Upper lobe of left lung (tissue), 4 donors: Measurements from ENCODE around the gene PERP.

ENCODE experiments used
- CTCF ChIP-seq, 6 experiments: fragments of 450-650 bp in 4 of 6; fragments of 200-600 bp in 2 of 6; sonication (generic) in 2 of 6; IDR thresholded peaks; one replicate each; pipeline ENCODE4 v1.5.1; 2016 to 2019; ENCODE audit warnings: antibody characterized with exemption in 6 of 6
- EP300 ChIP-seq, 4 donors: sonication (generic); formaldehyde crosslinking; IDR thresholded peaks; one replicate each; pipeline ENCODE4 v1.5.1; 2017; ENCODE audit warnings: antibody characterized with exemption in 4 of 4, control low read depth in 2 of 4
- POLR2A ChIP-seq, 4 donors: fragments of 450-650 bp; IDR thresholded peaks; one replicate each; pipeline ENCODE4 v1.5.1; 2016 to 2017; ENCODE audit warnings: antibody characterized with exemption in 4 of 4, mild to moderate bottlenecking in 2 of 4
- POLR2AphosphoS5 ChIP-seq, 2 donors: sonication (generic); formaldehyde crosslinking; IDR thresholded peaks; one replicate each; pipeline ENCODE4 v1.5.1; 2017; ENCODE audit warnings: antibody characterized with exemption in 2 of 2

DNA sequence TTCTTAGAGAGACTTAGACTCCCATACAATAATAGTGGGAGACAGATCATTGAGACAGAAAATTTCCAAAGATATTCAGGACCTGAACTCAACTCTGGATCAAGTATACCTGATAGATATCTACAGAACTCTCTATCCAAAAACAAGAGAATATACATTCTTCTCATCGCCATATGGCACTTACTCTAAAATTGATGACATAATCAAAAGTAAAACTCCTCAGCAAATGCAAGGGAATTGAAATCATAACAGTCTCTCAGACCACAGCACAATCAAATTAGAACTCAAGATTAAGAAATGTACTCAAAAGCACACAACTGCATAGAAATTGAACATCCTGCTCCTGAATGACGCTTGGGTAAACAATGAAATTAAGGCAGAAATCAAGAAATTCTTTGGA lies 28.7 kb downstream of the PERP start:
- no peak for TF ChIP-seq POLR2A (IDR thresholded peaks at IDR 0.05)
- no peak for TF ChIP-seq EP300 (IDR thresholded peaks at IDR 0.05)
- no peak for TF ChIP-seq CTCF (IDR thresholded peaks at IDR 0.05)
- no peak for TF ChIP-seq POLR2AphosphoS5 (IDR thresholded peaks at IDR 0.05)
